ENCODE data around the gene ATG101. TPM values are rescaled to one million over a fixed set of nuclear protein-coding genes. Genes with fewer than 3 reads are reported as not detected.
A peak's percentile ranks its signal among the peaks of the same experiment; 100 is the strongest.

ATG101 gene
- total and polyA plus RNA-seq, 2 of the 13 experiments (the other 11 are each of a cell fraction or from before 2014, with no cell fraction given), result 58.2 to 67.7 TPM

GRCh38 chr12:52062167-52063081 is 7.4 kb upstream of the ATG101 start (continued):
- TF ChIP-seq ZBTB42 (CRISPR knock-in tag; IDR thresholded peaks at IDR 0.05) (no peak), SRSF9 (IDR thresholded peaks at IDR 0.05; ENCODE audit: borderline replicate concordance, insufficient read depth, low read depth, low read length, poor library complexity, severe bottlenecking) (no peak), MAX (IDR thresholded peaks at IDR 0.05) (0 out of 2 replicates have a peak, but pooled peaks have one; percentile 5), ZNF687 (CRISPR knock-in tag; IDR thresholded peaks at IDR 0.05) (peak; percentile 78), HMG20A (CRISPR knock-in tag; IDR thresholded peaks at IDR 0.05; ENCODE audit: borderline replicate concordance) (no peak), ZNF362 (CRISPR knock-in tag; IDR thresholded peaks at IDR 0.05; ENCODE audit: borderline replicate concordance) (0 out of 2 replicates have a peak, but pooled peaks have one; percentile 52), ZNF574 (CRISPR knock-in tag; IDR thresholded peaks at IDR 0.05) (peak; percentile 14), ZNF891 (CRISPR knock-in tag; IDR thresholded peaks at IDR 0.05) (0 out of 2 replicates have a peak, but pooled peaks have one; percentile 28), EZH2 (conservative IDR thresholded peaks at IDR 0.05; ENCODE audit: low read depth, low read length) (no peak), HNF1A (IDR thresholded peaks at IDR 0.05; ENCODE audit: low read depth) (no peak), HNF1A (CRISPR knock-in tag; IDR thresholded peaks at IDR 0.05; ENCODE audit: borderline replicate concordance) (0 out of 2 replicates have a peak, but pooled peaks have one; percentile 31), ZNF350 (CRISPR knock-in tag; IDR thresholded peaks at IDR 0.05; ENCODE audit: borderline replicate concordance, low read depth) (0 out of 2 replicates have a peak, but pooled peaks have one; percentile 16)

Measured in HepG2 (cell line).